WTC11 (cell line): ENCODE results near the gene AZU1.

Source experiments
- ATF1 ChIP-seq: sonication (generic); formaldehyde crosslinking; IDR thresholded peaks from 2 replicates; pipeline ENCODE4 v1.8.1; 2023; ENCODE audit warnings: mild to moderate bottlenecking, moderate library complexity, missing genetic modification reagents
- CDX4 ChIP-seq: fragments of 250-450 bp; sonication (Bioruptor Pico); IDR thresholded peaks from 2 replicates; pipeline ENCODE4 v1.9.0; 2021; ENCODE audit warnings: moderate library complexity, mild to moderate bottlenecking, inconsistent platforms, borderline replicate concordance
- CREB1 ChIP-seq: sonication (generic); formaldehyde crosslinking; IDR thresholded peaks from 2 replicates; pipeline ENCODE4 v1.8.0; 2023; ENCODE audit warnings: mild to moderate bottlenecking, missing genetic modification reagents
- FOXP1 ChIP-seq: sonication (generic); formaldehyde crosslinking; IDR thresholded peaks from 2 replicates; pipeline ENCODE4 v1.8.0; 2022; ENCODE audit warnings: missing genetic modification reagents, mild to moderate bottlenecking, moderate library complexity, borderline replicate concordance
- TEAD1 ChIP-seq: sonication (generic); formaldehyde crosslinking; IDR thresholded peaks from 2 replicates; pipeline ENCODE4 v1.8.0; 2022; ENCODE audit warnings: mild to moderate bottlenecking, missing genetic modification reagents
- ZNF121 ChIP-seq: sonication (generic); formaldehyde crosslinking; IDR thresholded peaks from 2 replicates; pipeline ENCODE4 v1.8.0; 2023; ENCODE audit warnings: missing genetic modification reagents
- TF ChIP-seq, protein P1 (sequence below): fragments of 200-600 bp; IDR thresholded peaks from 2 replicates; pipeline ENCODE4 v1.8.0; 2022; ENCODE audit warnings: antibody characterized with exemption

DNA sequence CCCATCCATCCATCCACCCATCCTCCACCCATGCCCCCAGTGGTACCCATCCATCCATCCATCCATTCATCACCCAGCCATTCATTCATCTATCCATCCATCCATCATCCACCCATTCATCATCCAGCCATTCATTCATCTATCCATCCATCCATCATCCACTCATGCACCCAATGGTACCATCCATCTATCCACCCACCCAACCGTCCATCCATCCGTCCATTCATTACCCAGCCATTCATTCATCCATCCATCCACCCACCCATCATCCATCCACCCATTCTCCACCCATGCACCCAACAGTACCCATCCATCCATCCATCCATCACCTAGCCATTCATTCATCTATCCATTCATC, 11.2 kb upstream of the AZU1 start:
- no peak for TF ChIP-seq CDX4
- TF ChIP-seq ATF1 (CRISPR knock-in tag), result no peak
- TF ChIP-seq, protein P1, sequence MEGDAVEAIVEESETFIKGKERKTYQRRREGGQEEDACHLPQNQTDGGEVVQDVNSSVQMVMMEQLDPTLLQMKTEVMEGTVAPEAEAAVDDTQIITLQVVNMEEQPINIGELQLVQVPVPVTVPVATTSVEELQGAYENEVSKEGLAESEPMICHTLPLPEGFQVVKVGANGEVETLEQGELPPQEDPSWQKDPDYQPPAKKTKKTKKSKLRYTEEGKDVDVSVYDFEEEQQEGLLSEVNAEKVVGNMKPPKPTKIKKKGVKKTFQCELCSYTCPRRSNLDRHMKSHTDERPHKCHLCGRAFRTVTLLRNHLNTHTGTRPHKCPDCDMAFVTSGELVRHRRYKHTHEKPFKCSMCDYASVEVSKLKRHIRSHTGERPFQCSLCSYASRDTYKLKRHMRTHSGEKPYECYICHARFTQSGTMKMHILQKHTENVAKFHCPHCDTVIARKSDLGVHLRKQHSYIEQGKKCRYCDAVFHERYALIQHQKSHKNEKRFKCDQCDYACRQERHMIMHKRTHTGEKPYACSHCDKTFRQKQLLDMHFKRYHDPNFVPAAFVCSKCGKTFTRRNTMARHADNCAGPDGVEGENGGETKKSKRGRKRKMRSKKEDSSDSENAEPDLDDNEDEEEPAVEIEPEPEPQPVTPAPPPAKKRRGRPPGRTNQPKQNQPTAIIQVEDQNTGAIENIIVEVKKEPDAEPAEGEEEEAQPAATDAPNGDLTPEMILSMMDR, result no peak
- no peak for TF ChIP-seq CREB1
- no peak for TF ChIP-seq TEAD1 (CRISPR knock-in tag)
- TF ChIP-seq ZNF121, result no peak
- no peak for TF ChIP-seq FOXP1 (CRISPR knock-in tag)
